ENCODE results near the gene IL2RA.
"Not testable (repeated sequence)": the region's sequence is repeated elsewhere in the genome, so short reads cannot be mapped to it uniquely, and the experiment has no call there.

Gene IL2RA

DNA sequence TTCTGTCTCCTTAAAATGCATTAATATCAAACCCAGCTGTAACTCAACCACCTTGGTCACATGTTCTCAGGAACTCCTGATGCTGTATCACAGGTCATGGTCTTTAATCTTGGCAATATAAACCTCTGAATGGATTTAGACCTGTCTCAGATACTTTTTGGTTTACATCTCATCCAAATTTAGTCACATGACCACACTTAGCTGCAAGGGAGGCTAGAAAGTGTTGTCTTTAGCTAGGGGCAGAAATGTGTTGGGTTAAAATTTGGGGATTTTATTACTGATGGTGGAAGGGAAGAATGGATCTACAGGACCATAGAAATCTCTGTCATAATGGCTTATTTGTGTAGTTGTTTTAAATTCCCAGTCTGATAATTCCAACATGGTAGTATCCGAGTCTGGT lies 55.2 kb downstream of the IL2RA start:
- Histone ChIP-seq H3K4me1 (ENCODE audit: control insufficient read depth, insufficient read depth, low read length, poor library complexity, severe bottlenecking) (peaks cover under 1% of the 10 kb centered on the region), H3K9me3 (ENCODE audit: control insufficient read depth, low read length) (no peaks in the 10 kb centered on the region), H3K27ac (ENCODE audit: insufficient read depth, low read length, poor library complexity, severe bottlenecking) (no peak overlapping the region), H3K4me3 (ENCODE audit: insufficient read depth, low read depth, low read length, poor library complexity, severe bottlenecking) (no peak overlapping the region), H3K36me3 (ENCODE audit: control insufficient read depth, insufficient read depth, low read length) (peaks cover 7% of the 10 kb centered on the region), H3K27me3 (replicated peaks; ENCODE audit: control insufficient read depth, insufficient read depth, low read length, poor library complexity, severe bottlenecking) (no peaks in the 10 kb centered on the region)
- DNase-seq = no peak

DNA sequence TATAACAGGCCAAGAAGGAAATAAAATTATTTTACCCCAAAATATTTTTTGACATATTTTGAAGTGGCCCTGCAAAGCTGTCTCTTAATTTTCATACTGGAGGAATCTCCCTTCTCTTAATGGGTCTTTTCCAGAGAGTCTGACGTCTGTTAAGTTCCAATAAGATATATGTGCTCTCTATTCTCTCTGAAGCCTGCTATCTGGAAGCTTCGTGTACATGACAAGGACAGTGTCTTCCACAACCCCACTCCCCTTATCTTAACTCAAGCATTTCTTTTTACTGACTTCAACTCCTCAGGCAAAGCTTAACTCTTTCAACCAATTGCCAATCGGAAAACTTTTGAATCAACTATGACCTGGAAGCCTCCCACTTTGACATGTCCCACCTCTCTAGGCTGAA lies 55.6 kb downstream of the IL2RA start:
- H3K27ac ChIP-seq (ENCODE audit: insufficient read depth, low read length, poor library complexity, severe bottlenecking) = no peak overlapping the region
- peaks cover 3% of the 10 kb centered on the region for H3K36me3 ChIP-seq (ENCODE audit: control insufficient read depth, insufficient read depth, low read length)
- DNase-seq = no peak
- H3K4me3 ChIP-seq (ENCODE audit: insufficient read depth, low read depth, low read length, poor library complexity, severe bottlenecking) = no peak overlapping the region
- H3K27me3 ChIP-seq (replicated peaks; ENCODE audit: control insufficient read depth, insufficient read depth, low read length, poor library complexity, severe bottlenecking) = no peaks in the 10 kb centered on the region
- no peaks in the 10 kb centered on the region for H3K9me3 ChIP-seq (ENCODE audit: control insufficient read depth, low read length)
- peaks cover 5% of the 10 kb centered on the region for H3K4me1 ChIP-seq (ENCODE audit: control insufficient read depth, insufficient read depth, low read length, poor library complexity, severe bottlenecking)

DNA sequence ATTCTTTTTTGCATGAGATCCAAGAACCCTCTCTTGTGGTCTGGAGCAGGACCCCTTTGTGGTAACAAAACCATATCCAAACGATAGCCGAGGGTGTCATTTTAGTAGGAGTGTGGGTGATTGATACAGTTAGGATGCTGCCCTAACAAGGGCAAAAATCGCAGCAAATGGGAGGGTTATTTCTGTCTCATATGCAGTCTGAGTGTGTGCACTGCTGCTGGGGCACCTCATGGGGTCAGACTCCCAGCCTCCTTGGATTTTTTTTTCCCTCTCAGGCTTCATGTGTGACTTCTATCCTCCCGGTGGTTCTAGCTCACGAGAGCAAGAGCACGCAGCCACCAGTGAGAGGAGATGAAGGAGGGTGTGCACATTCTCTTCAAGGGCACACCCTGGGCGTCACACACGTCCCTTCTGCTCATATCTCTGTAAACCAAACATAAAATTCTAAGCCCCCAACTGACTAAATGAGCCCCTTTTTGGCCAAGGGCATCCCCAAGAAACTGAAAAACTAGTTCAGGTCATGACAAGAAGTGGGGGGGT lies 56.2 kb downstream of the IL2RA start:
- H3K27me3 ChIP-seq (replicated peaks; ENCODE audit: control insufficient read depth, insufficient read depth, low read length, poor library complexity, severe bottlenecking) = no peaks in the 10 kb centered on the region
- DNase-seq = no peak
- H3K36me3 ChIP-seq (ENCODE audit: control insufficient read depth, insufficient read depth, low read length) = no peaks in the 10 kb centered on the region
- H3K4me3 ChIP-seq (ENCODE audit: insufficient read depth, low read depth, low read length, poor library complexity, severe bottlenecking) = no peak overlapping the region
- peaks cover 6% of the 10 kb centered on the region for H3K4me1 ChIP-seq (ENCODE audit: control insufficient read depth, insufficient read depth, low read length, poor library complexity, severe bottlenecking)
- H3K27ac ChIP-seq (ENCODE audit: insufficient read depth, low read length, poor library complexity, severe bottlenecking) = no peak overlapping the region
- no peaks in the 10 kb centered on the region for H3K9me3 ChIP-seq (ENCODE audit: control insufficient read depth, low read length)

- H3K27ac ChIP-seq (ENCODE audit: insufficient read depth, low read length, poor library complexity, severe bottlenecking); H3K9me3 ChIP-seq (ENCODE audit: control insufficient read depth, low read length); H3K4me1 ChIP-seq (ENCODE audit: control insufficient read depth, insufficient read depth, low read length, poor library complexity, severe bottlenecking); H3K27me3 ChIP-seq (replicated peaks; ENCODE audit: control insufficient read depth, insufficient read depth, low read length, poor library complexity, severe bottlenecking); DNase-seq; H3K36me3 ChIP-seq (ENCODE audit: control insufficient read depth, insufficient read depth, low read length); H3K4me3 ChIP-seq (ENCODE audit: insufficient read depth, low read depth, low read length, poor library complexity, severe bottlenecking): not testable (repeated sequence)
These were observed 56.9 kb downstream of the IL2RA start for GRCh38 chr10:6005161-6005804.

DNA sequence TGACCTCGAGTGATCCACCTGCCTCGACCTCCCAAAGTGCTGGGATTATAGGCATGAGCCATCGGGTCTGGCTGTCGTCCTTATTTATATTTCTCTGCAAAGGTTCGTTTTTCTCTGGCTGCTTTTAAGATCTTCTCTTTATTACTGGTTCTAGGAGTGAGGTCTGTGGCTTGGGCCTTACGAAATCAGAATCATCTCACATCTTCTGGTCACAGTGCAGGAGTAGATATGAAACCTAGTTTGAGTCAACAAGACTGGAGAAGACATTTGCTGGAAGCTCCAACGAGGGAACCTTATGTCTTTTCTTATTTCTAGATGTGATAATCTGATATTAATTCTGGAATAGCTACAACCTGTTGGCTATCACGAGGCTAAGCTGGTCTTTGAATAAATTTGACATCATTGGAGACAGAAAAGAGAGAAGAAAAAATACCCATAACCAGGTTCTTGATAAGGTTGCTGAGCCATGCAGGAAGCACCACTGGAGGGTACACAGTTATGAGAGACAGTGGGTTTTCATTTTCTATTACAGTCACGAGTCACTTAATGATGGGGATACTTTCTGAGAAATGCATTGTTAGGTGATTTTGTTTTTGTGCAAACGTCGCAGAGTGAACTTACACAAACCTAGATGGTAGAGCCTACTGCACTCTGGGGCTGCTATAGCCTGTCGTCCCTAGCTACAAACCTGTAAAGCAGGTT lies 59.2 kb downstream of the IL2RA start:
- no peaks in the 10 kb centered on the region for H3K36me3 ChIP-seq (ENCODE audit: control insufficient read depth, insufficient read depth, low read length)
- H3K4me1 ChIP-seq (ENCODE audit: control insufficient read depth, insufficient read depth, low read length, poor library complexity, severe bottlenecking) = peaks cover 6% of the 10 kb centered on the region
- no peaks in the 10 kb centered on the region for H3K27me3 ChIP-seq (replicated peaks; ENCODE audit: control insufficient read depth, insufficient read depth, low read length, poor library complexity, severe bottlenecking)
- DNase-seq = no peak
- no peaks in the 10 kb centered on the region for H3K9me3 ChIP-seq (ENCODE audit: control insufficient read depth, low read length)
- H3K27ac ChIP-seq (ENCODE audit: insufficient read depth, low read length, poor library complexity, severe bottlenecking) = no peak overlapping the region
- no peak overlapping the region for H3K4me3 ChIP-seq (ENCODE audit: insufficient read depth, low read depth, low read length, poor library complexity, severe bottlenecking)

GRCh38 chr10:5999440-6000165 lies 62.6 kb downstream of the IL2RA start:
- Histone ChIP-seq H3K27me3 (replicated peaks; ENCODE audit: control insufficient read depth, insufficient read depth, low read length, poor library complexity, severe bottlenecking) (no peaks in the 10 kb centered on the region), H3K4me1 (ENCODE audit: control insufficient read depth, insufficient read depth, low read length, poor library complexity, severe bottlenecking) (peaks cover 6% of the 10 kb centered on the region), H3K9me3 (ENCODE audit: control insufficient read depth, low read length) (no peaks in the 10 kb centered on the region), H3K4me3 (ENCODE audit: insufficient read depth, low read depth, low read length, poor library complexity, severe bottlenecking) (no peak overlapping the region), H3K27ac (ENCODE audit: insufficient read depth, low read length, poor library complexity, severe bottlenecking) (no peak overlapping the region), H3K36me3 (ENCODE audit: control insufficient read depth, insufficient read depth, low read length) (no peaks in the 10 kb centered on the region)
- no peak for DNase-seq

- H3K27me3 ChIP-seq (replicated peaks; ENCODE audit: control insufficient read depth, insufficient read depth, low read length, poor library complexity, severe bottlenecking) = no peaks in the 10 kb centered on the region
- peaks cover 5% of the 10 kb centered on the region for H3K9me3 ChIP-seq (ENCODE audit: control insufficient read depth, low read length)
- no peak overlapping the region for H3K4me3 ChIP-seq (ENCODE audit: insufficient read depth, low read depth, low read length, poor library complexity, severe bottlenecking)
- no peak overlapping the region for H3K27ac ChIP-seq (ENCODE audit: insufficient read depth, low read length, poor library complexity, severe bottlenecking)
- no peaks in the 10 kb centered on the region for H3K36me3 ChIP-seq (ENCODE audit: control insufficient read depth, insufficient read depth, low read length)
- H3K4me1 ChIP-seq (ENCODE audit: control insufficient read depth, insufficient read depth, low read length, poor library complexity, severe bottlenecking) = peaks cover 2% of the 10 kb centered on the region
- no peak for DNase-seq
These were observed 65.5 kb downstream of the IL2RA start for GRCh38 chr10:5996696-5997095.

DNA sequence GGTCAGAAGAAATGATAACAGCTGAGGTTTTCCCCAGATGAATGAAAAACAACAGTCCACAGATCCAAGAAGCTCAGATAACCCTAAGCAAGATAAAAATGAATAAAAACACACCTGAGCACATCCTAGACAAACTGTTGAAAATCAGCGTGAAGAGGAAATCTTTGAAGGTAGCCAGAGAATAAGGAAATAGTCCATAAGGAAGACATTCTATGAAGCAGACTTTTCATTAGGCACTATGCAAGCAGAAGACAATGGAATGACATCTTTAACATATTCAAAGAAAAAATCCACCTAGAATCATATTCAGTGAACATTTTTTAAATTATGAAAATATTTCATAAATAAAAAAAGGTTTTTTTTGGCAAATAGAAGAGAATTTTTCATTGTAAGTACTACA lies 69.8 kb downstream of the IL2RA start:
- no peaks in the 10 kb centered on the region for H3K36me3 ChIP-seq (ENCODE audit: control insufficient read depth, insufficient read depth, low read length)
- H3K4me1 ChIP-seq (ENCODE audit: control insufficient read depth, insufficient read depth, low read length, poor library complexity, severe bottlenecking) = peaks cover 7% of the 10 kb centered on the region
- peaks cover 5% of the 10 kb centered on the region for H3K9me3 ChIP-seq (ENCODE audit: control insufficient read depth, low read length)
- DNase-seq = no peak
- no peaks in the 10 kb centered on the region for H3K27me3 ChIP-seq (replicated peaks; ENCODE audit: control insufficient read depth, insufficient read depth, low read length, poor library complexity, severe bottlenecking)
- no peak overlapping the region for H3K27ac ChIP-seq (ENCODE audit: insufficient read depth, low read length, poor library complexity, severe bottlenecking)
- no peak overlapping the region for H3K4me3 ChIP-seq (ENCODE audit: insufficient read depth, low read depth, low read length, poor library complexity, severe bottlenecking)

GRCh38 chr10:5991708-5992107 lies 70.5 kb downstream of the IL2RA start:
- Histone ChIP-seq H3K27ac (ENCODE audit: insufficient read depth, low read length, poor library complexity, severe bottlenecking) (no peak overlapping the region), H3K4me1 (ENCODE audit: control insufficient read depth, insufficient read depth, low read length, poor library complexity, severe bottlenecking) (peaks cover 7% of the 10 kb centered on the region), H3K27me3 (replicated peaks; ENCODE audit: control insufficient read depth, insufficient read depth, low read length, poor library complexity, severe bottlenecking) (no peaks in the 10 kb centered on the region), H3K4me3 (ENCODE audit: insufficient read depth, low read depth, low read length, poor library complexity, severe bottlenecking) (no peak overlapping the region), H3K36me3 (ENCODE audit: control insufficient read depth, insufficient read depth, low read length) (no peaks in the 10 kb centered on the region), H3K9me3 (ENCODE audit: control insufficient read depth, low read length) (peaks cover 5% of the 10 kb centered on the region)
- no peak for DNase-seq

- H3K4me3 ChIP-seq (ENCODE audit: insufficient read depth, low read depth, low read length, poor library complexity, severe bottlenecking) = no peak overlapping the region
These were observed 72.4 kb downstream of the IL2RA start for GRCh38 chr10:5989756-5990155.

More at GRCh38 chr10:5989756-5990155, 72.4 kb downstream of the IL2RA start:
- no peaks in the 10 kb centered on the region for H3K36me3 ChIP-seq (ENCODE audit: control insufficient read depth, insufficient read depth, low read length)
- peaks cover 7% of the 10 kb centered on the region for H3K4me1 ChIP-seq (ENCODE audit: control insufficient read depth, insufficient read depth, low read length, poor library complexity, severe bottlenecking)
- DNase-seq = no peak
- peaks cover 5% of the 10 kb centered on the region for H3K9me3 ChIP-seq (ENCODE audit: control insufficient read depth, low read length)
- H3K27me3 ChIP-seq (replicated peaks; ENCODE audit: control insufficient read depth, insufficient read depth, low read length, poor library complexity, severe bottlenecking) = no peaks in the 10 kb centered on the region
- H3K27ac ChIP-seq (ENCODE audit: insufficient read depth, low read length, poor library complexity, severe bottlenecking) = no peak overlapping the region

All from effector memory CD4-positive, alpha-beta T cell (primary cell).